Mesenchymal stem cell (in vitro differentiated cells and primary cell): ENCODE data around the gene SLC38A8.
A peak's percentile ranks its signal among the peaks of the same experiment; 100 is the strongest.

Experiments
- DNase-seq: peaks from one replicate; pipeline ENCODE4 v3.0.0-alpha.2; 2013
- H2AFZ ChIP-seq: one replicate; pipeline ENCODE4 v1.6.1; 2013; ENCODE audit warnings: low read depth, mild to moderate bottlenecking, control low read depth, inconsistent platforms, low read length, moderate library complexity
- H2AK5ac ChIP-seq: 2 replicates; pipeline ENCODE4 v1.6.1; 2013; ENCODE audit warnings: low read length, moderate library complexity, mild to moderate bottlenecking, inconsistent platforms; ENCODE audit not compliant: severe bottlenecking
- H2BK120ac ChIP-seq: one replicate; pipeline ENCODE4 v1.6.1; 2013; ENCODE audit warnings: low read depth, mild to moderate bottlenecking, inconsistent platforms, low read length, moderate library complexity
- H2BK12ac ChIP-seq, 2 experiments: one replicate each; pipeline ENCODE4 v1.6.1; 2013; ENCODE audit warnings: inconsistent platforms in 2 of 2, low read length in 2 of 2, mild to moderate bottlenecking in 2 of 2, moderate library complexity in 2 of 2, control low read depth in 1 of 2
- H2BK15ac ChIP-seq: one replicate; pipeline ENCODE4 v1.6.1; 2013; ENCODE audit warnings: mild to moderate bottlenecking, low read depth, inconsistent platforms; ENCODE audit not compliant: poor library complexity, severe bottlenecking
- H2BK5ac ChIP-seq: 2 replicates; pipeline ENCODE4 v1.6.1; 2013; ENCODE audit warnings: low read depth, mild to moderate bottlenecking, low read length, control low read depth, inconsistent platforms; ENCODE audit not compliant: poor library complexity, severe bottlenecking
- H3K14ac ChIP-seq, 2 experiments: one replicate each; pipeline ENCODE4 v1.6.1; 2013; ENCODE audit warnings: inconsistent platforms in 2 of 2, low read length in 2 of 2, control low read depth in 1 of 2, mild to moderate bottlenecking in 1 of 2, moderate library complexity in 1 of 2
- H3K18ac ChIP-seq, 2 experiments: one replicate each; pipeline ENCODE4 v1.6.1; 2013; ENCODE audit warnings: inconsistent platforms in 2 of 2, low read length in 2 of 2, control low read depth in 1 of 2, low read depth in 1 of 2, mild to moderate bottlenecking in 1 of 2
- H3K23ac ChIP-seq, 2 experiments: one replicate each; pipeline ENCODE4 v1.6.1; 2013; ENCODE audit warnings: inconsistent platforms in 2 of 2, low read length in 2 of 2, mild to moderate bottlenecking in 2 of 2, moderate library complexity in 2 of 2, control low read depth in 1 of 2
- H3K27ac ChIP-seq: 2 replicates; pipeline ENCODE4 v1.5.1; 2013; ENCODE audit warnings: mild to moderate bottlenecking, moderate library complexity, low read length, control low read depth, inconsistent platforms; ENCODE audit not compliant: poor library complexity, severe bottlenecking
- H3K27me3 ChIP-seq, 2 experiments: 2 replicates each; pipeline versions ENCODE4 v1.6.1 to v1.7.0; 2013; ENCODE audit warnings: low read length in 2 of 2, mild to moderate bottlenecking in 2 of 2, moderate library complexity in 2 of 2, control low read depth in 1 of 2, inconsistent platforms in 1 of 2; ENCODE audit not compliant: control insufficient read depth in 1 of 2, insufficient read depth in 1 of 2
- H3K36me3 ChIP-seq, 2 experiments: 2 replicates each; pipeline versions ENCODE4 v1.6.1 to v1.7.0; 2013; ENCODE audit warnings: low read length in 2 of 2, control low read depth in 1 of 2, inconsistent platforms in 1 of 2, low read depth in 1 of 2, mild to moderate bottlenecking in 1 of 2; ENCODE audit not compliant: insufficient read depth in 2 of 2, control insufficient read depth in 1 of 2
- H3K4ac ChIP-seq, 2 experiments: one replicate each; pipeline ENCODE4 v1.6.1; 2013; ENCODE audit warnings: inconsistent platforms in 2 of 2, low read length in 2 of 2, mild to moderate bottlenecking in 2 of 2, moderate library complexity in 2 of 2, control low read depth in 1 of 2, low read depth in 1 of 2
- H3K4me1 ChIP-seq: 2 replicates; pipeline ENCODE4 v1.6.1; 2013; ENCODE audit warnings: low read depth, low read length, control low read depth; ENCODE audit not compliant: control insufficient read depth, insufficient read depth
- H3K4me2 ChIP-seq: 2 replicates; pipeline ENCODE4 v1.6.1; 2013; ENCODE audit warnings: low read length, mild to moderate bottlenecking, inconsistent platforms; ENCODE audit not compliant: poor library complexity, severe bottlenecking
- H3K4me3 ChIP-seq, 2 experiments: 2 replicates each; pipeline versions ENCODE4 v1.5.1 to v1.7.0; 2013; ENCODE audit warnings: low read length in 2 of 2, mild to moderate bottlenecking in 2 of 2, control low read depth in 1 of 2, low read depth in 1 of 2; ENCODE audit not compliant: insufficient read depth in 1 of 2
- H3K79me1 ChIP-seq: replicated peaks from 2 replicates; pipeline ENCODE4 v1.6.1; 2013; ENCODE audit warnings: mild to moderate bottlenecking, control low read depth, low read length, inconsistent platforms; ENCODE audit not compliant: poor library complexity, severe bottlenecking
- H3K9ac ChIP-seq: 2 replicates; pipeline ENCODE4 v1.7.0; 2013; ENCODE audit warnings: mild to moderate bottlenecking, low read length, moderate library complexity
- H3K9me3 ChIP-seq: 2 replicates; pipeline ENCODE4 v1.7.0; 2013; ENCODE audit warnings: mild to moderate bottlenecking, low read length; ENCODE audit not compliant: control insufficient read depth
- H4K8ac ChIP-seq: one replicate; pipeline ENCODE4 v1.6.1; 2013; ENCODE audit warnings: inconsistent platforms, mild to moderate bottlenecking, low read length, moderate library complexity
- H4K91ac ChIP-seq: one replicate; pipeline ENCODE4 v1.6.1; 2013; ENCODE audit warnings: mild to moderate bottlenecking, low read length, inconsistent platforms
- WGBS: methylation state at CpG from one replicate; pipeline ENCODE4 v1.1.7; 2013; ENCODE audit warnings: mixed read lengths; 5-methylcytosine and 5-hydroxymethylcytosine counted together

SLC38A8 gene

GRCh38 chr16:84005391-84005790, 37.2 kb downstream of the SLC38A8 start:
- Histone ChIP-seq H3K27ac (no peak overlapping the region), H3K14ac (no peak overlapping the region), H3K9ac (no peak overlapping the region), H4K91ac (no peak overlapping the region), H3K18ac (no peak overlapping the region), H3K4me3 (no peak overlapping the region), H2BK5ac (no peak overlapping the region), H3K23ac (no peak overlapping the region), H2BK12ac (no peak overlapping the region), H3K27me3 (peaks cover 43 to 66% of the 10 kb centered on the region in 2 experiments), H2AFZ (no peak overlapping the region), H3K9me3 (no peaks in the 10 kb centered on the region), H3K4me1 (peaks cover 8% of the 10 kb centered on the region), H3K4ac (no peak overlapping the region), H2BK15ac (no peak overlapping the region), H3K79me1 (no peaks in the 10 kb centered on the region), H4K8ac (no peak overlapping the region), H2BK120ac (no peak overlapping the region), H3K36me3 (no peaks in the 10 kb centered on the region), H3K4me2 (no peak overlapping the region), H2AK5ac (no peak overlapping the region)
- WGBS = 81% methylated on average over 5 of the region's 5 CpGs
- no peak for DNase-seq

- no peaks in the 10 kb centered on the region for H3K9me3 ChIP-seq
- no peak overlapping the region for H3K18ac ChIP-seq
- no peak overlapping the region for H2AFZ ChIP-seq
- WGBS = 88% methylated on average over 6 of the region's 7 CpGs
- H3K79me1 ChIP-seq = no peaks in the 10 kb centered on the region
- H3K14ac ChIP-seq = no peak overlapping the region
- no peak overlapping the region for H4K8ac ChIP-seq
- H2AK5ac ChIP-seq = no peak overlapping the region
- H4K91ac ChIP-seq = no peak overlapping the region
- H2BK120ac ChIP-seq = no peak overlapping the region
- no peak overlapping the region for H2BK15ac ChIP-seq
- no peak overlapping the region for H3K4me3 ChIP-seq
- peaks cover 43 to 69% of the 10 kb centered on the region in 2 experiments for H3K27me3 ChIP-seq
- no peak overlapping the region for H3K4ac ChIP-seq
- H3K27ac ChIP-seq = no peak overlapping the region
- no peak for DNase-seq
- no peak overlapping the region for H3K23ac ChIP-seq
- H3K36me3 ChIP-seq = no peaks in the 10 kb centered on the region
- no peak overlapping the region for H2BK5ac ChIP-seq
- H3K4me1 ChIP-seq = peaks cover 8% of the 10 kb centered on the region
- no peak overlapping the region for H2BK12ac ChIP-seq
- H3K9ac ChIP-seq = no peak overlapping the region
- no peak overlapping the region for H3K4me2 ChIP-seq
Observed at GRCh38 chr16:84004442-84004841, 38.2 kb downstream of the SLC38A8 start.

GRCh38 chr16:84003038-84003437, 39.6 kb downstream of the SLC38A8 start:
- Histone ChIP-seq H2BK120ac (no peak overlapping the region), H3K27me3 (peaks cover 42 to 66% of the 10 kb centered on the region in 2 experiments), H3K4me1 (peaks cover 8% of the 10 kb centered on the region), H3K9ac (no peak overlapping the region), H3K79me1 (no peaks in the 10 kb centered on the region), H3K27ac (no peak overlapping the region), H3K4me3 (peak overlapping the region in 1 of 2 experiments; percentile 23), H2AFZ (no peak overlapping the region), H3K4me2 (no peak overlapping the region), H2AK5ac (no peak overlapping the region), H3K14ac (peak overlapping the region in 1 of 2 experiments; percentile 19), H3K4ac (no peak overlapping the region), H4K8ac (no peak overlapping the region), H2BK15ac (no peak overlapping the region), H3K23ac (no peak overlapping the region), H3K9me3 (no peaks in the 10 kb centered on the region), H3K36me3 (no peaks in the 10 kb centered on the region), H3K18ac (no peak overlapping the region), H4K91ac (no peak overlapping the region), H2BK12ac (no peak overlapping the region), H2BK5ac (no peak overlapping the region)
- WGBS = 82% methylated on average over 12 of the region's 12 CpGs
- no peak for DNase-seq

DNA sequence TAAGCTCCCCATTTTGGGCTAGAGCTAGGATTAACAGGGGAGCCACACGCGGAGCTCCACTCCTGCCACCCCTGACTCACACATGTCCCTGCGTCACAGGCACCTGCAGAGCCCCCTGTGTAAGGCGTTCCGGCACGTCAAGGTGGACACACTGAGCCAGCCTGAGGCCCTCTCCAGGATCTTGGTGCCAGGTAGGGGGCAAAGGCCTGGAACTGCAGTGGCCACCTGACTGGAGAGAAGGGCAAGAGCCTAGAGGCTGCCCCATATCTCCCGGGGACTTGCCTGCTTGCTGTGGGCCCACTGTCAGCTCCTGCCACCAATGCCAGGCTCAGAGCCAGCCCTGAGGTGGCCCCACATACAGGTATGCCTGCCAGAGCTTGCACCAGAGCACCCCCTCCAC, 40.9 kb downstream of the SLC38A8 start:
- no peak overlapping the region for H2BK15ac ChIP-seq
- no peak overlapping the region for H3K9ac ChIP-seq
- no peaks in the 10 kb centered on the region for H3K9me3 ChIP-seq
- no peak overlapping the region for H3K4me3 ChIP-seq
- WGBS = 97% methylated on average over 7 of the region's 7 CpGs
- no peak overlapping the region for H2BK12ac ChIP-seq
- no peak overlapping the region for H3K23ac ChIP-seq
- H3K14ac ChIP-seq = no peak overlapping the region
- H3K27me3 ChIP-seq = peaks cover 42 to 57% of the 10 kb centered on the region in 2 experiments
- H2AFZ ChIP-seq = no peak overlapping the region
- H3K4ac ChIP-seq = no peak overlapping the region
- H3K18ac ChIP-seq = no peak overlapping the region
- H3K4me1 ChIP-seq = peaks cover 8% of the 10 kb centered on the region
- no peak overlapping the region for H3K27ac ChIP-seq
- H2BK5ac ChIP-seq = no peak overlapping the region
- H4K8ac ChIP-seq = no peak overlapping the region
- no peak for DNase-seq
- H3K36me3 ChIP-seq = no peaks in the 10 kb centered on the region
- no peak overlapping the region for H2AK5ac ChIP-seq
- no peak overlapping the region for H3K4me2 ChIP-seq
- no peak overlapping the region for H4K91ac ChIP-seq
- no peaks in the 10 kb centered on the region for H3K79me1 ChIP-seq
- H2BK120ac ChIP-seq = no peak overlapping the region
